Endothelial cell (in vitro differentiated cells): Measurements from ENCODE around the gene GMPR. TPM values are rescaled to one million over a fixed set of nuclear protein-coding genes. Genes with fewer than 3 reads are reported as not detected.

Source experiments
- DNase-seq: peaks from one replicate; pipeline ENCODE4 v3.0.0; 2021; ENCODE audit warnings: low spot score
- H3K27ac Mint-ChIP-seq: one replicate; pipeline ENCODE4 v1.8.0; 2021; ENCODE audit warnings: mixed read lengths, inconsistent platforms; ENCODE audit not compliant: unreplicated experiment
- H3K27me3 Mint-ChIP-seq: one replicate; pipeline ENCODE4 v1.8.0; 2021; ENCODE audit warnings: mild to moderate bottlenecking, moderate library complexity, mixed read lengths, inconsistent platforms; ENCODE audit not compliant: unreplicated experiment
- H3K36me3 Mint-ChIP-seq: one replicate; pipeline ENCODE4 v1.8.0; 2021; ENCODE audit warnings: mild to moderate bottlenecking, low read depth, mixed read lengths, inconsistent platforms; ENCODE audit not compliant: unreplicated experiment
- H3K4me1 Mint-ChIP-seq: one replicate; pipeline ENCODE4 v1.8.0; 2021; ENCODE audit warnings: mild to moderate bottlenecking, mixed read lengths, inconsistent platforms; ENCODE audit not compliant: unreplicated experiment
- H3K4me3 Mint-ChIP-seq: one replicate; pipeline ENCODE4 v1.8.0; 2021; ENCODE audit warnings: mild to moderate bottlenecking, mixed read lengths, inconsistent platforms; ENCODE audit not compliant: unreplicated experiment
- H3K9me3 Mint-ChIP-seq: one replicate; pipeline ENCODE4 v1.8.0; 2021; ENCODE audit warnings: mixed read lengths, inconsistent platforms; ENCODE audit not compliant: unreplicated experiment
- total RNA-seq: library from RNA; stranded (reverse); fragmentation: NEBNext Ultra II Directional; extraction: Animal tissue kit (Norgen Biotek cat#: 25700); gene quantifications from one replicate; pipeline ENCODE4 v1.2.1, GENCODE V29; 2021; ENCODE audit not compliant: unreplicated experiment
- TF ChIP-seq, protein P1 (sequence below): fragments of 200-600 bp; sonication (generic); IDR thresholded peaks from one replicate; pipeline ENCODE4 v1.5.0; 2021; ENCODE audit warnings: antibody characterized with exemption; ENCODE audit not compliant: unreplicated experiment

Gene GMPR
- total RNA-seq, 1 donor from 2014 or later = 1.8 TPM

DNA sequence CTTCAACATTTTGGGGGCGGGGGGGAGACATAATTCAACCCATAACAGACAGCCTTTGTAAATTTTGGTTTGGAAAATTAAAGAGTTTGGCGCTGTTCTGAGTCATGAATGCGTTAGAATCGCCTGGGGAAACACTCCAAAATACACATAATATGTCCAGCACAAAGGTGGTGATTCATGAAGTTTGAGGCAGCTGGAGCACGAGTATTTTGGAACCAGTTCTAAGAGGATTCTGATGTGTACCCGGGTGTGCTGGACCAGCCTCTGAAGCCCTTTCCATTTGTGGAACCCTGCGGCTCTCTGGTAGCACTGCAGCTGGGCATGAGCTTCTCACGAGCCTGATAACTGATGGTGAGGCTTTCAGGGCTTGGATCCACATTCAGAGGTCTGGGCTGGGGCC is 4.7 kb downstream of the GMPR start:
- DNase-seq = no peak
- no peak overlapping the region for H3K27ac Mint-ChIP-seq
- TF ChIP-seq, protein P1, sequence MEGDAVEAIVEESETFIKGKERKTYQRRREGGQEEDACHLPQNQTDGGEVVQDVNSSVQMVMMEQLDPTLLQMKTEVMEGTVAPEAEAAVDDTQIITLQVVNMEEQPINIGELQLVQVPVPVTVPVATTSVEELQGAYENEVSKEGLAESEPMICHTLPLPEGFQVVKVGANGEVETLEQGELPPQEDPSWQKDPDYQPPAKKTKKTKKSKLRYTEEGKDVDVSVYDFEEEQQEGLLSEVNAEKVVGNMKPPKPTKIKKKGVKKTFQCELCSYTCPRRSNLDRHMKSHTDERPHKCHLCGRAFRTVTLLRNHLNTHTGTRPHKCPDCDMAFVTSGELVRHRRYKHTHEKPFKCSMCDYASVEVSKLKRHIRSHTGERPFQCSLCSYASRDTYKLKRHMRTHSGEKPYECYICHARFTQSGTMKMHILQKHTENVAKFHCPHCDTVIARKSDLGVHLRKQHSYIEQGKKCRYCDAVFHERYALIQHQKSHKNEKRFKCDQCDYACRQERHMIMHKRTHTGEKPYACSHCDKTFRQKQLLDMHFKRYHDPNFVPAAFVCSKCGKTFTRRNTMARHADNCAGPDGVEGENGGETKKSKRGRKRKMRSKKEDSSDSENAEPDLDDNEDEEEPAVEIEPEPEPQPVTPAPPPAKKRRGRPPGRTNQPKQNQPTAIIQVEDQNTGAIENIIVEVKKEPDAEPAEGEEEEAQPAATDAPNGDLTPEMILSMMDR = no peak
- no peaks in the 10 kb centered on the region for H3K9me3 Mint-ChIP-seq
- H3K36me3 Mint-ChIP-seq = no peaks in the 10 kb centered on the region
- H3K4me1 Mint-ChIP-seq = peaks cover 8% of the 10 kb centered on the region
- peaks cover 7% of the 10 kb centered on the region for H3K27me3 Mint-ChIP-seq
- no peak overlapping the region for H3K4me3 Mint-ChIP-seq

DNA sequence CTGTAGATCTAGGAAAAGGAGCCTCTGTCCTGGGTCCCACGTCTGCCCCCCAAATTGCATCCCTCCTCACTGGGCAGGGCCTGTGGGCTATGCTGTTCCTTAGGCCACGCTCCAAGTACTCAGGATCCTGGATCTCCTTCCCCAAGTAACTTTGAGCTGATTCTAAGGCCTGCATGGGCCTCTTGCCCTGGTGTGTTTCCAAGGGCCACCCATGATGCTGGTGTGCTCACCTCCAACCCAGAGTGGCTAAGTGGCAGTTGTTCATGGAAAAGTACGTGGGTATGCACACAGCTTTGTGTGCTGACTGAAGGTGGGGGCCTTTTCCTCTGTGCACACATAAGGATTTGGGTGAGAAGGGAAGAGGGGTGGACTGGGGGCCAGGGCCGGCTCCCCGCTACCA is 5.3 kb downstream of the GMPR start:
- Mint-ChIP-seq H3K27me3 (peaks cover 7% of the 10 kb centered on the region), H3K9me3 (no peaks in the 10 kb centered on the region), H3K27ac (no peak overlapping the region), H3K4me1 (peaks cover 8% of the 10 kb centered on the region), H3K36me3 (no peaks in the 10 kb centered on the region), H3K4me3 (no peak overlapping the region)
- TF ChIP-seq, protein P1 = no peak
- DNase-seq = no peak

DNA sequence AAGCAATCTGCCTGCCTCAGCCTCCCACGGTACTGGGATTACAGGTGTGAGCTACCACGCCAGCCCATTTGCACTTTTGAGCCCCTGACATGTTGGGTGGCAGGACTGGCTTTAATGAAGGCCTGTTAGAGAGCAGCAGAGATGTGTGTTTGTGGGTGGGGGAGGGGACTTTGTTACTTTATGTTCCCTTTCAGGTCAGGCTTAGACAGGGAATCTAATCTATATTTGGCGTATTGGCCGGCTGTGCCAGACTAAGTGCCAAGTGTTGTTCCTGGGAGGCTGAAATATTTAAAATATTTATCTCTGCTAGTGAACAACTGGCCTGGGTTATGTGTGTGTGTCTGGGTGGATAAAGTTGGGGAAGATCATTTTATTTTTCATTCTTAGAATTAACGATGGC is 6.1 kb downstream of the GMPR start:
- Mint-ChIP-seq H3K4me1 (peaks cover under 1% of the 10 kb centered on the region), H3K27me3 (peaks cover 2% of the 10 kb centered on the region), H3K36me3 (no peaks in the 10 kb centered on the region), H3K4me3 (no peak overlapping the region), H3K9me3 (no peaks in the 10 kb centered on the region), H3K27ac (no peak overlapping the region)
- TF ChIP-seq, protein P1 = no peak
- no peak for DNase-seq

DNA sequence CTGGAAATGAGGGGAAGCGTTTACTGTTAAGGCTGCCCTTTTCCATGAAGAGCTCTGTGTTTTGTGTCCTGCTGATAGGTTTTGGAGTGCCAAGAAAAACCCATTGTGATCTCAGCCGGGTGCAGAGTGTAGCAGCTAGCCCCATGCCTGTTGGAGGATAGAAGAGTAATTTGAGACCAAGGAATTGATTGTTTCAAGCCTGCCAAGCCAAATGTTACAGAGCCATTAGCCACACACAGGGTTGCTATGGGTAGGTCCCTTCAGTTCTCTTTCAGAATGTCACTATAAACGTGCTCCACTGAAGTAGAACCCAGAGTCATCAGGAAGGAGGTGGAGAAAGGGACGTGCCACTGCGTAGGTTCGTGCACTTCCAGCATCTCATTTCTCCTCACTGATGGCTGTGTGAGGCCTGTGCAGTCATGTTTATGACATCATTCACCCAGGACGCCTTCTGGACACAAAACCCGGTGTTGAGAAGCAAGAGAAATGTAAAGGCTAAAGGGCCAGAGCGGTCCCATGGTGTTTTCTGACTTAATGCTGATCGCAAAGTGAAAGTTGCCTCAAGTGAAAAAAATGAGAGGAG is 6.6 kb downstream of the GMPR start:
- DNase-seq = no peak
- H3K4me1 Mint-ChIP-seq = no peaks in the 10 kb centered on the region
- H3K9me3 Mint-ChIP-seq = no peaks in the 10 kb centered on the region
- TF ChIP-seq, protein P1 = no peak
- peaks cover 2% of the 10 kb centered on the region for H3K27me3 Mint-ChIP-seq
- no peak overlapping the region for H3K27ac Mint-ChIP-seq
- H3K4me3 Mint-ChIP-seq = no peak overlapping the region
- H3K36me3 Mint-ChIP-seq = no peaks in the 10 kb centered on the region

DNA sequence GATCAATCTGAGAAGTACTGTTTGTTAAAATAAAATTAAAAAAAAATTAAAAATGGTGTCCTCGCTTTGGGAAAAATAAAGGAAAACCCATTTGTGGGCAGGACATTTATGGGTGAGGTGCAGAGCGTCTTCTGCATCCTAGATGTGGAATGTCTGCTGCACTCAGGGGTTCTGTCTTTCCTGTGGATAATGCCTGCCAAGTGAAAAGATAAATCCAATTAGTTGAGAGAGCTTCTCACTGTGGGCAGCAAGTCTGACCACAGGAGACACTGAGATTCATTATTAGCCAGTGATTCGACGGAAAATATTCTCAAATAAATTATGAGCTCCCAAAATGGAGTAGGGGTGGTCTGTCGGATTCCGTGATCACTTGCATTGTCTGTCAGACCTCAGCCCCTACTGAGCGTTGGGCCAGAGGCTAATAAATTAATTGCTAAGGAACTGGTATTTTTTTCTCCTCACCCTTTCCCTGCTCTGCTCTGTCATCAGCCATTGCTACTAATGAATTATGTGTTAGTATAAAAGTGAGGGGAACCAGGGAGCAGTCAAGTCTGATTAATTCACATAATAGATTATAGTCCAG is 10.0 kb downstream of the GMPR start:
- Mint-ChIP-seq H3K4me3 (no peak overlapping the region), H3K36me3 (no peaks in the 10 kb centered on the region), H3K27me3 (peaks cover 2% of the 10 kb centered on the region), H3K27ac (no peak overlapping the region), H3K9me3 (no peaks in the 10 kb centered on the region), H3K4me1 (no peaks in the 10 kb centered on the region)
- TF ChIP-seq, protein P1 = no peak
- DNase-seq = no peak
